Keratinocyte (primary cell): Measurements from ENCODE around the gene ERC2.

Source experiments
- EZH2 ChIP-seq: IDR thresholded peaks from one replicate; pipeline ENCODE4 v1.6.1; 2012; ENCODE audit warnings: inconsistent platforms, mild to moderate bottlenecking, low read length, moderate library complexity
- TF ChIP-seq, protein P1 (sequence below), 3 experiments: IDR thresholded peaks in 1 of 3; conservative IDR thresholded peaks in 1 of 3; optimal IDR thresholded peaks in 1 of 3; 2 replicates in 2 of 3; 3 replicates in 1 of 3; pipeline versions ENCODE3 to v1.5.1; 2011; ENCODE audit warnings: low read length in 3 of 3, mild to moderate bottlenecking in 3 of 3, moderate library complexity in 2 of 3, control low read depth in 1 of 3, inconsistent platforms in 1 of 3; ENCODE audit not compliant: insufficient read depth in 2 of 3; ENCODE audit errors: extremely low read depth in 1 of 3

GRCh38 chr3:55544219-55544618, 924.0 kb downstream of the ERC2 start:
- TF ChIP-seq, protein P1, sequence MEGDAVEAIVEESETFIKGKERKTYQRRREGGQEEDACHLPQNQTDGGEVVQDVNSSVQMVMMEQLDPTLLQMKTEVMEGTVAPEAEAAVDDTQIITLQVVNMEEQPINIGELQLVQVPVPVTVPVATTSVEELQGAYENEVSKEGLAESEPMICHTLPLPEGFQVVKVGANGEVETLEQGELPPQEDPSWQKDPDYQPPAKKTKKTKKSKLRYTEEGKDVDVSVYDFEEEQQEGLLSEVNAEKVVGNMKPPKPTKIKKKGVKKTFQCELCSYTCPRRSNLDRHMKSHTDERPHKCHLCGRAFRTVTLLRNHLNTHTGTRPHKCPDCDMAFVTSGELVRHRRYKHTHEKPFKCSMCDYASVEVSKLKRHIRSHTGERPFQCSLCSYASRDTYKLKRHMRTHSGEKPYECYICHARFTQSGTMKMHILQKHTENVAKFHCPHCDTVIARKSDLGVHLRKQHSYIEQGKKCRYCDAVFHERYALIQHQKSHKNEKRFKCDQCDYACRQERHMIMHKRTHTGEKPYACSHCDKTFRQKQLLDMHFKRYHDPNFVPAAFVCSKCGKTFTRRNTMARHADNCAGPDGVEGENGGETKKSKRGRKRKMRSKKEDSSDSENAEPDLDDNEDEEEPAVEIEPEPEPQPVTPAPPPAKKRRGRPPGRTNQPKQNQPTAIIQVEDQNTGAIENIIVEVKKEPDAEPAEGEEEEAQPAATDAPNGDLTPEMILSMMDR (optimal IDR thresholded peaks at IDR 0.05 in 1 of 3, IDR thresholded peaks at IDR 0.05 in 1 of 3, conservative IDR thresholded peaks at IDR 0.05 in 1 of 3; ENCODE audit: extremely low read depth in 1 of 3, insufficient read depth in 2 of 3, low read length in 3 of 3) = no peak
- TF ChIP-seq EZH2 = no peak
